GM06990 (cell line): ENCODE measurements around the gene SIRPD.

Experiments
- DNase-seq: peaks from one replicate; pipeline ENCODE4 v3.0.0-alpha.2; 2011; ENCODE audit not compliant: insufficient read length; ENCODE audit errors: extremely low read depth
- H3K27me3 ChIP-seq: replicated peaks from 2 replicates; pipeline ENCODE4 v1.6.0; 2011; ENCODE audit warnings: low read length; ENCODE audit not compliant: control insufficient read depth, insufficient read depth
- H3K36me3 ChIP-seq: 2 replicates; pipeline ENCODE4 v1.5.1; 2011; ENCODE audit warnings: low read length; ENCODE audit not compliant: control insufficient read depth, insufficient read depth
- H3K4me3 ChIP-seq: replicated peaks from 2 replicates; pipeline ENCODE4 v1.5.1; 2011; ENCODE audit warnings: low read depth, mild to moderate bottlenecking, control low read depth, low read length
- CTCF ChIP-seq: IDR thresholded peaks from 2 replicates; pipeline ENCODE4 v1.5.1; 2011; ENCODE audit warnings: low read length, control low read depth, mild to moderate bottlenecking, inconsistent platforms; ENCODE audit not compliant: insufficient read depth, poor library complexity, severe bottlenecking

SIRPD gene

DNA sequence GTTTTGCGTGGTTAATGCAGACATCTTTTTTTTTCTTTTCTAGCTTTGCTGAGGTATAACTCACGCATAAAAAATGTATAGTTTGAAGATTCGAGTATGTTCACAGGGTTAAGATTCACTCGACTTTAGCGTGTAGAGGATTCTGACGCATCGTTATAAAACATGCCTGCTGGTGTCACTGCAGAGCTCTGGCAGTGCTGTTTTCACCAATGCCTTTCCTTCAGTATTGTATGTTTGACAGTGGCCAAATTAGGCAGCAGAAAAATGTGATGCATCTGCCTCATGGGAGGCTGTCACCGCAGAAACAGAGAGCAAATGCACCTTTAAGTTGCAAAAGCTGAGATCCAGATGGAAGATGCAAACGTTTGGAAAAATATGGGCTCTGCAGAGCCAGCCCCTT lies 48.3 kb downstream of the SIRPD start:
- H3K4me3 ChIP-seq, result no peak overlapping the region
- TF ChIP-seq CTCF, result peak; percentile 59
- peaks cover 2% of the 10 kb centered on the region for H3K27me3 ChIP-seq
- no peak for DNase-seq
- no peaks in the 10 kb centered on the region for H3K36me3 ChIP-seq

GRCh38 chr20:1508574-1508973 lies 48.9 kb downstream of the SIRPD start:
- H3K36me3 ChIP-seq, result no peaks in the 10 kb centered on the region
- peaks cover 2% of the 10 kb centered on the region for H3K27me3 ChIP-seq
- no peak for TF ChIP-seq CTCF
- DNase-seq, result no peak
- H3K4me3 ChIP-seq, result no peak overlapping the region

DNA sequence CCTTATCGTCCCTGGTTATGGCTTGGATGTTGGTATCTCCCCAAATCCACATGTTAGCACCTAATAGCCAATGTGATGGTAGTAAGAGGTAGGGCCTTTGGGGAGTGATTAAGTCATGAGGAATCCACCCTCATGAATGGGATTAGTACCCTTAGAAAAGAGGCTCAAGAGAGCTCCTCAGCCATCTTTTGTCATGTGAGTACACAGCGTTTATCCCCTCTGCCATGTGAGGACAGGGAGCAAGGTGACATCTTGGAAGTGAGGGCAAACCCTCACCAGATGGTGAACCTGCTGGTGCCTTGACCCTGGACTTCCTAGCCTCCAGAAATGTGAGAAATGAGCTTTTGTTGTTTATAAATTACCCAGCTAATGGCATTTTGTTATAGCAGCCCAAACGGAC lies 50.2 kb downstream of the SIRPD start:
- no peak for DNase-seq
- H3K36me3 ChIP-seq, result no peaks in the 10 kb centered on the region
- H3K27me3 ChIP-seq, result peaks cover 2% of the 10 kb centered on the region
- no peak overlapping the region for H3K4me3 ChIP-seq
- TF ChIP-seq CTCF, result no peak

- Histone ChIP-seq H3K27me3 (peaks cover 2% of the 10 kb centered on the region), H3K4me3 (no peak overlapping the region), H3K36me3 (no peaks in the 10 kb centered on the region)
- no peak for DNase-seq
- TF ChIP-seq CTCF, result no peak
Measured at GRCh38 chr20:1505871-1506270, 51.6 kb downstream of the SIRPD start.

DNA sequence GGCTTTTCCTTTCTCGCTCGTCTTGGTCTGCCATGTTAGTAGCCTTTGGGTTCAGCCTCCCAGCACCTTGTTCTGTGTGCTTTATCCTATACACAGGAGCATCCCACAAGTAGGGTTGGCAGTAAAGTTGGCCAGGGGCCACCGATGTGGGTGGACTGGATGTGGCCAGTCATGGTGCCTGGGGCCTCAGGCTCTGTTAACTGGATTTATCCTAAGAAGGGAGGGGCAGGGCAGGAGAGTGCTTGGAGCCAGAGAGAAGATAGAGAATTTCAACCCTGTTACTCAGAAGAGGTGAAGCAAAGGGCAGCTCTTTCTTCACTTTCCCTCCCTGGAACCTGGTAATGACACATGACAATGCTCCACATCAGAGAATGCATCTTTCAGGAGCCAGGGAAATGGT lies 52.1 kb downstream of the SIRPD start:
- H3K36me3 ChIP-seq, result no peaks in the 10 kb centered on the region
- no peak overlapping the region for H3K4me3 ChIP-seq
- TF ChIP-seq CTCF, result no peak
- DNase-seq, result no peak
- peaks cover 2% of the 10 kb centered on the region for H3K27me3 ChIP-seq

GRCh38 chr20:1503564-1504227 lies 53.8 kb downstream of the SIRPD start:
- DNase-seq, result peak; percentile 39
- peaks cover 2% of the 10 kb centered on the region; the same call in 1 of the 2 replicates for H3K27me3 ChIP-seq
- TF ChIP-seq CTCF, result peak; percentile 97
- H3K4me3 ChIP-seq, result no peak overlapping the region
- no peaks in the 10 kb centered on the region for H3K36me3 ChIP-seq
